GM12878 (cell line): ENCODE data around the gene SMPDL3A. TPM values are rescaled to one million over a fixed set of nuclear protein-coding genes. Genes with fewer than 3 reads are reported as not detected.

Experiments
- ATAC-seq: fragments of 200-7000 bp; cut with Tn5 transposase; 3 replicates; pipeline ENCODE4 v1.9.1; 2020; ENCODE audit warnings: mild to moderate bottlenecking, moderate library complexity
- BruUV-seq: library from RNA; stranded (reverse); fragments of 400-500 nt; replicated peaks from 2 replicates; lab custom pipeline; 2021; lab: Mats Ljungman, UMichigan
- CTCF ChIA-PET: fragments of 300-600 bp; sonication (Branson Sonifier 250); formaldehyde crosslinking; extraction: SDS; loops from one replicate; lab custom pipeline; 2021; ENCODE audit warnings: inconsistent platforms; lab: Yijun Ruan, JAX
- POLR2A ChIA-PET: fragments of 350-600 bp; formaldehyde crosslinking; extraction: SDS; loops from one replicate; lab custom pipeline; 2021; ENCODE audit warnings: inconsistent platforms; lab: Charles Lee
- RAD21 ChIA-PET: fragments of 300-600 bp; sonication (Branson Sonifier 250); formaldehyde crosslinking; loops from one replicate; lab custom pipeline; 2023; ENCODE audit warnings: antibody characterized with exemption; ENCODE audit not compliant: unreplicated experiment; lab: Charles Lee
- SMC1A ChIA-PET: fragments of 300-600 bp; sonication (Branson Sonifier 250); formaldehyde crosslinking; loops from one replicate; lab custom pipeline; 2023; ENCODE audit not compliant: unreplicated experiment, uncharacterized antibody; lab: Charles Lee
- DNase-seq: peaks from one replicate; pipeline ENCODE4 v3.0.0-alpha.2; 2011; ENCODE audit warnings: low read depth, low spot score
- FAIRE-seq: peaks from 3 replicates; lab custom pipeline; 2011; peaks lifted over from hg19 to GRCh38; lab: Jason Lieb, UNC
- H2AFZ ChIP-seq: 2 replicates; pipeline ENCODE4 v1.6.0; 2011; ENCODE audit warnings: low read depth, low read length, control low read depth; ENCODE audit not compliant: control insufficient read depth
- H3K27ac ChIP-seq: 2 replicates; pipeline ENCODE4 v1.5.1; 2011; ENCODE audit warnings: control low read depth; ENCODE audit not compliant: control insufficient read depth, insufficient read depth
- H3K27me3 ChIP-seq, 2 experiments: replicated peaks in 1 of 2; 2 replicates each; pipeline versions ENCODE4 v1.6.0 to v1.6.1; 2011; ENCODE audit warnings: low read length in 1 of 2; ENCODE audit not compliant: control insufficient read depth in 2 of 2, insufficient read depth in 2 of 2
- H3K36me3 ChIP-seq, 2 experiments: 2 replicates each; pipeline ENCODE4 v1.5.1; 2011; ENCODE audit warnings: low read length in 1 of 2; ENCODE audit not compliant: control insufficient read depth in 2 of 2, insufficient read depth in 2 of 2
- H3K4me1 ChIP-seq: 2 replicates; pipeline ENCODE4 v1.6.1; 2011; ENCODE audit warnings: mild to moderate bottlenecking, low read length, moderate library complexity, mixed read lengths; ENCODE audit not compliant: control insufficient read depth, insufficient read depth
- H3K4me2 ChIP-seq: 2 replicates; pipeline ENCODE4 v1.6.0; 2011; ENCODE audit warnings: control low read depth; ENCODE audit not compliant: control insufficient read depth, insufficient read depth
- H3K4me3 ChIP-seq: fragments of 200-600 bp; sonication (generic); 2 replicates; pipeline ENCODE4 v1.5.1; 2016
- H3K79me2 ChIP-seq: 2 replicates; pipeline ENCODE4 v1.6.0; 2011; ENCODE audit warnings: low read length; ENCODE audit not compliant: control insufficient read depth, insufficient read depth
- H3K9ac ChIP-seq: 2 replicates; pipeline ENCODE4 v1.8.0; 2011; ENCODE audit warnings: low read length, control low read depth, mixed read lengths; ENCODE audit not compliant: control insufficient read depth, insufficient read depth
- H3K9me3 ChIP-seq: replicated peaks from 3 replicates; pipeline ENCODE4 v1.5.1; 2011; ENCODE audit warnings: mild to moderate bottlenecking, low read length; ENCODE audit not compliant: control insufficient read depth, insufficient read depth
- H4K20me1 ChIP-seq: 2 replicates; pipeline ENCODE4 v1.6.0; 2011; ENCODE audit not compliant: control insufficient read depth, insufficient read depth
- CBFB ChIP-seq: IDR thresholded peaks from 2 replicates; pipeline ENCODE4 v1.6.1; 2016; ENCODE audit warnings: antibody characterized with exemption, low read depth
- E2F8 ChIP-seq: fragments of 450-650 bp; IDR thresholded peaks from 2 replicates; pipeline ENCODE4 v1.6.1; 2018; ENCODE audit warnings: mild to moderate bottlenecking, low read depth, moderate library complexity; ENCODE audit not compliant: partially characterized antibody
- HSF1 ChIP-seq: fragments of 150-350 bp; IDR thresholded peaks from 2 replicates; pipeline ENCODE4 v1.6.1; 2014; ENCODE audit warnings: mild to moderate bottlenecking, low read depth, low read length
- NFYB ChIP-seq: IDR thresholded peaks from 2 replicates; pipeline ENCODE4 v1.6.1; 2011; ENCODE audit warnings: low read depth, mild to moderate bottlenecking, low read length, improper control_type of control experiment, moderate library complexity; ENCODE audit not compliant: insufficient read depth
- NR2C1 ChIP-seq: fragments of 450-650 bp; IDR thresholded peaks from 2 replicates; pipeline ENCODE4 v1.6.1; 2017; ENCODE audit warnings: antibody characterized with exemption, mild to moderate bottlenecking, moderate library complexity
- RBBP5 ChIP-seq: fragments of 200-600 bp; sonication (generic); conservative IDR thresholded peaks from 2 replicates; pipeline ENCODE4 v1.6.1; 2016
- ZNF687 ChIP-seq: fragments of 450-650 bp; IDR thresholded peaks from 2 replicates; pipeline ENCODE4 v1.6.1; 2017; ENCODE audit warnings: mild to moderate bottlenecking, moderate library complexity
- WGBS: methylation state at CpG from one replicate; pipeline ENCODE4 v1.1.6; 2016; ENCODE audit warnings: low lambda C conversion rate; ENCODE audit not compliant: insufficient replicate concordance, insufficient coverage; ENCODE audit errors: missing lambda C conversion rate; 5-methylcytosine and 5-hydroxymethylcytosine counted together
- in situ Hi-C: fragments of 300-500 bp; cut with MboI; formaldehyde crosslinking; loops from 9 replicates; pipeline ENCODE4 v1.14.3; 2018; ENCODE audit warnings: mixed read lengths
- intact Hi-C: fragments of 100-400 bp; cut with micrococcal nuclease; formaldehyde crosslinking; loops from one replicate; pipeline ENCODE4 v1.14.2; 2022; ENCODE audit not compliant: unreplicated experiment
- polyA plus RNA-seq, 11 experiments: library from polyadenylated mRNA; depleted of rRNA in 4 of 11; unstranded in 6 of 11; stranded (reverse) in 5 of 11; fragments of >200 nt; fragmentation: Nextera tagmentation in 4 of 11; fragmentation: Illumina TruSeq in 1 of 11; extraction: Ambion mirVana in 4 of 11; extraction: Trizol in 1 of 11; gene quantifications; 1 replicate in 1 of 11; 2 replicates in 10 of 11; pipeline versions ENCODE4 v1.2.1 to v1.2.3, GENCODE V29; 2011 to 2016; ENCODE audit warnings: inconsistent platforms in 2 of 11, missing spikeins in 2 of 11, low read depth in 1 of 11
- total RNA-seq, 4 experiments: library from RNA; depleted of rRNA in 3 of 4; stranded (reverse); fragments of >200 nt in 3 of 4; fragmentation: Illumina TruSeq in 1 of 4; extraction: Trizol in 1 of 4; gene quantifications; 2 replicates each; pipeline versions ENCODE4 v1.2.1 to v1.2.3, GENCODE V29; 2013 to 2021

SMPDL3A gene
- total and polyA plus RNA-seq, 10 of the 15 experiments (the other 5 are each of a cell fraction or from before 2014, with no cell fraction given) = 0.05 to 0.91 (median 0.09) TPM; not detected in 3

- H3K36me3 ChIP-seq = no peaks in the 10 kb centered on the region
- H2AFZ ChIP-seq = no peak overlapping the region
- no peaks in the 10 kb centered on the region for H3K4me1 ChIP-seq
- no peaks in the 10 kb centered on the region for H3K9me3 ChIP-seq
- no peak for ATAC-seq
- intact Hi-C loops = no loop called here
- ChIA-PET POLR2A (no interaction called here), CTCF (interaction anchor here (0.7 to 2.2 kb wide), 6 partner anchors 10 to 65 kb away, joined by 4 to 15 read pairs (median 5); no protein-coding TSS in a partner anchor), RAD21 (interaction anchor here (1.1 kb wide), 1 partner anchor 11 kb away, joined by 3 read pairs; no protein-coding TSS in a partner anchor), SMC1A (interaction anchor here (1.1 to 1.5 kb wide), 4 partner anchors 11 to 29 kb away, joined by 4 to 6 read pairs (median 4); no protein-coding TSS in a partner anchor)
- WGBS = 24% methylated on average over 2 of the region's 2 CpGs
- in situ Hi-C loops = no loop called here
- no peaks in the 10 kb centered on the region for H3K27me3 ChIP-seq
- H3K27ac ChIP-seq = no peak overlapping the region
- no peaks in the 10 kb centered on the region for H4K20me1 ChIP-seq
- BruUV-seq = no TSS peak
- no peak for DNase-seq
- H3K79me2 ChIP-seq = no peaks in the 10 kb centered on the region
- H3K4me3 ChIP-seq = no peak overlapping the region
- no peak overlapping the region for H3K4me2 ChIP-seq
- H3K9ac ChIP-seq = no peak overlapping the region
- TF ChIP-seq E2F8 (no peak), CBFB (no peak)
- no peak for FAIRE-seq
Measured at GRCh38 chr6:122809691-122810090, 20.6 kb downstream of the SMPDL3A start.

GRCh38 chr6:122810189-122810588, 21.1 kb downstream of the SMPDL3A start:
- in situ Hi-C loops (no loop called here), intact Hi-C loops (no loop called here)
- no peak overlapping the region for H2AFZ ChIP-seq
- H3K9me3 ChIP-seq = no peaks in the 10 kb centered on the region
- no peak overlapping the region for H3K4me2 ChIP-seq
- no peaks in the 10 kb centered on the region for H3K4me1 ChIP-seq
- no peak overlapping the region for H3K27ac ChIP-seq
- RAD21 ChIA-PET = interaction anchor here (1.1 kb wide), 1 partner anchor 11 kb away, joined by 3 read pairs; no protein-coding TSS in a partner anchor
- POLR2A ChIA-PET = no interaction called here
- FAIRE-seq = no peak
- SMC1A ChIA-PET = interaction anchor here (1.2 to 1.7 kb wide), 4 partner anchors 11 to 29 kb away, joined by 4 to 6 read pairs (median 4); partner anchors contain the start of gene SMPDL3A
- ATAC-seq = no peak
- CTCF ChIA-PET = interaction anchor here (0.7 to 2.2 kb wide), 6 partner anchors 9 to 66 kb away, joined by 4 to 15 read pairs (median 5); no protein-coding TSS in a partner anchor
- H3K4me3 ChIP-seq = no peak overlapping the region
- no peak for DNase-seq
- no peaks in the 10 kb centered on the region for H3K27me3 ChIP-seq
- BruUV-seq = no TSS peak
- no peak overlapping the region for H3K9ac ChIP-seq
- no peaks in the 10 kb centered on the region for H3K79me2 ChIP-seq
- no peaks in the 10 kb centered on the region for H3K36me3 ChIP-seq
- H4K20me1 ChIP-seq = no peaks in the 10 kb centered on the region
- 12% methylated on average over 1 of the region's 1 CpG for WGBS
- TF ChIP-seq HSF1 = no peak
- TF ChIP-seq RBBP5 = no peak
- no peak for TF ChIP-seq ZNF687
- TF ChIP-seq NR2C1 = no peak
- no peak for TF ChIP-seq NFYB
